Measurements from ENCODE around the gene CRADD. TPM values are rescaled to one million over a fixed set of nuclear protein-coding genes. Genes with fewer than 3 reads are reported as not detected.

The CRADD gene
- total and polyA plus RNA-seq, 10 of the 15 experiments (the other 5 are each of a cell fraction or from before 2014, with no cell fraction given) = 7.6 to 15.5 (median 11.7) TPM

- Histone ChIP-seq H3K9ac (ENCODE audit: control insufficient read depth, insufficient read depth, low read length) (no peak overlapping the region), H3K4me2 (ENCODE audit: control insufficient read depth, insufficient read depth) (no peak overlapping the region), H3K79me2 (ENCODE audit: control insufficient read depth, insufficient read depth, low read length) (no peaks in the 10 kb centered on the region), H3K27ac (ENCODE audit: control insufficient read depth, insufficient read depth) (no peak overlapping the region), H4K20me1 (ENCODE audit: control insufficient read depth, insufficient read depth) (no peaks in the 10 kb centered on the region), H3K36me3 (ENCODE audit: control insufficient read depth in 2 of 2, insufficient read depth in 2 of 2, low read length in 1 of 2) (no peaks in the 10 kb centered on the region), H2AFZ (ENCODE audit: control insufficient read depth, low read depth, low read length) (no peak overlapping the region), H3K9me3 (replicated peaks; ENCODE audit: control insufficient read depth, insufficient read depth, low read length) (no peaks in the 10 kb centered on the region; the same call in 2 of the 3 replicates), H3K4me1 (ENCODE audit: control insufficient read depth, insufficient read depth, low read length) (peaks cover 21% of the 10 kb centered on the region), H3K4me3 (no peak overlapping the region), H3K27me3 (replicated peaks in 1 of 2; ENCODE audit: control insufficient read depth in 2 of 2, insufficient read depth in 2 of 2, low read length in 1 of 2) (no peaks in the 10 kb centered on the region)
- DNase-seq (ENCODE audit: low read depth, low spot score) = no peak
- WGBS (ENCODE audit: insufficient coverage, insufficient replicate concordance, low lambda C conversion rate, missing lambda C conversion rate) = 92% methylated on average over 15 of the region's 15 CpGs
- POLR2A ChIA-PET = no interaction called here
- in situ Hi-C loops (cut with MboI) = no loop called here
- no peak for FAIRE-seq
- no TSS peak for BruUV-seq (replicated peaks)
- SMC1A ChIA-PET (ENCODE audit: uncharacterized antibody, unreplicated experiment) = no interaction called here
- TF ChIP-seq BMI1 (IDR thresholded peaks at IDR 0.05; ENCODE audit: borderline replicate concordance) (no peak), RB1 (IDR thresholded peaks at IDR 0.05; ENCODE audit: borderline replicate concordance) (no peak), CREM (IDR thresholded peaks at IDR 0.05; ENCODE audit: low read depth) (no peak)
- no peak for ATAC-seq
- RAD21 ChIA-PET (ENCODE audit: unreplicated experiment) = no interaction called here
- intact Hi-C loops (cut with micrococcal nuclease; ENCODE audit: unreplicated experiment) = loop anchor here (5.0 kb wide), 2 partner anchors 173 to 278 kb away; partner anchors contain the start of genes CRADD and SOCS2
- CTCF ChIA-PET = no interaction called here
These were observed 172.8 kb downstream of the CRADD start for GRCh38 chr12:93849946-93850345.

GRCh38 chr12:93850481-93851256 is 173.5 kb downstream of the CRADD start:
- 84% methylated on average over 7 of the region's 7 CpGs for WGBS (ENCODE audit: insufficient coverage, insufficient replicate concordance, low lambda C conversion rate, missing lambda C conversion rate)
- no peak for FAIRE-seq
- POLR2A ChIA-PET = no interaction called here
- no peak for DNase-seq (ENCODE audit: low read depth, low spot score)
- SMC1A ChIA-PET (ENCODE audit: uncharacterized antibody, unreplicated experiment) = no interaction called here
- H3K79me2 ChIP-seq (ENCODE audit: control insufficient read depth, insufficient read depth, low read length) = no peaks in the 10 kb centered on the region
- H3K4me3 ChIP-seq = no peak overlapping the region
- no peak for ATAC-seq
- H2AFZ ChIP-seq (ENCODE audit: control insufficient read depth, low read depth, low read length) = no peak overlapping the region
- no peaks in the 10 kb centered on the region; the same call in 2 of the 3 replicates for H3K9me3 ChIP-seq (replicated peaks; ENCODE audit: control insufficient read depth, insufficient read depth, low read length)
- no TSS peak for BruUV-seq (replicated peaks)
- RAD21 ChIA-PET (ENCODE audit: unreplicated experiment) = interaction anchor here (1.0 kb wide), 1 partner anchor 276 kb away, joined by 3 read pairs; no protein-coding TSS in a partner anchor
- H4K20me1 ChIP-seq (ENCODE audit: control insufficient read depth, insufficient read depth) = no peaks in the 10 kb centered on the region
- H3K4me2 ChIP-seq (ENCODE audit: control insufficient read depth, insufficient read depth) = no peak overlapping the region
- in situ Hi-C loops (cut with MboI) (no loop called here), intact Hi-C loops (cut with micrococcal nuclease; ENCODE audit: unreplicated experiment) (no loop called here)
- peaks cover 21% of the 10 kb centered on the region for H3K4me1 ChIP-seq (ENCODE audit: control insufficient read depth, insufficient read depth, low read length)
- H3K27ac ChIP-seq (ENCODE audit: control insufficient read depth, insufficient read depth) = no peak overlapping the region
- H3K27me3 ChIP-seq (replicated peaks in 1 of 2; ENCODE audit: control insufficient read depth in 2 of 2, insufficient read depth in 2 of 2, low read length in 1 of 2) = no peaks in the 10 kb centered on the region
- H3K9ac ChIP-seq (ENCODE audit: control insufficient read depth, insufficient read depth, low read length) = no peak overlapping the region
- CTCF ChIA-PET = interaction anchor here (0.9 to 1.3 kb wide), 2 partner anchors 83 to 251 kb away, joined by 3 read pairs; no protein-coding TSS in a partner anchor
- H3K36me3 ChIP-seq (ENCODE audit: control insufficient read depth in 2 of 2, insufficient read depth in 2 of 2, low read length in 1 of 2) = no peaks in the 10 kb centered on the region
- TF ChIP-seq, protein P1, sequence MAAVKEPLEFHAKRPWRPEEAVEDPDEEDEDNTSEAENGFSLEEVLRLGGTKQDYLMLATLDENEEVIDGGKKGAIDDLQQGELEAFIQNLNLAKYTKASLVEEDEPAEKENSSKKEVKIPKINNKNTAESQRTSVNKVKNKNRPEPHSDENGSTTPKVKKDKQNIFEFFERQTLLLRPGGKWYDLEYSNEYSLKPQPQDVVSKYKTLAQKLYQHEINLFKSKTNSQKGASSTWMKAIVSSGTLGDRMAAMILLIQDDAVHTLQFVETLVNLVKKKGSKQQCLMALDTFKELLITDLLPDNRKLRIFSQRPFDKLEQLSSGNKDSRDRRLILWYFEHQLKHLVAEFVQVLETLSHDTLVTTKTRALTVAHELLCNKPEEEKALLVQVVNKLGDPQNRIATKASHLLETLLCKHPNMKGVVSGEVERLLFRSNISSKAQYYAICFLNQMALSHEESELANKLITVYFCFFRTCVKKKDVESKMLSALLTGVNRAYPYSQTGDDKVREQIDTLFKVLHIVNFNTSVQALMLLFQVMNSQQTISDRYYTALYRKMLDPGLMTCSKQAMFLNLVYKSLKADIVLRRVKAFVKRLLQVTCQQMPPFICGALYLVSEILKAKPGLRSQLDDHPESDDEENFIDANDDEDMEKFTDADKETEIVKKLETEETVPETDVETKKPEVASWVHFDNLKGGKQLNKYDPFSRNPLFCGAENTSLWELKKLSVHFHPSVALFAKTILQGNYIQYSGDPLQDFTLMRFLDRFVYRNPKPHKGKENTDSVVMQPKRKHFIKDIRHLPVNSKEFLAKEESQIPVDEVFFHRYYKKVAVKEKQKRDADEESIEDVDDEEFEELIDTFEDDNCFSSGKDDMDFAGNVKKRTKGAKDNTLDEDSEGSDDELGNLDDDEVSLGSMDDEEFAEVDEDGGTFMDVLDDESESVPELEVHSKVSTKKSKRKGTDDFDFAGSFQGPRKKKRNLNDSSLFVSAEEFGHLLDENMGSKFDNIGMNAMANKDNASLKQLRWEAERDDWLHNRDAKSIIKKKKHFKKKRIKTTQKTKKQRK (IDR thresholded peaks at IDR 0.05; ENCODE audit: low read depth, low read length) = no peak
- TF ChIP-seq KLF5 (IDR thresholded peaks at IDR 0.05; ENCODE audit: partially characterized antibody) (no peak), CREM (IDR thresholded peaks at IDR 0.05; ENCODE audit: low read depth) (no peak), BRCA1 (IDR thresholded peaks at IDR 0.05; ENCODE audit: low read depth, low read length) (no peak), NR2C2 (IDR thresholded peaks at IDR 0.05; ENCODE audit: borderline replicate concordance, control insufficient read depth, insufficient read length, low read depth) (no peak), ZNF24 (IDR thresholded peaks at IDR 0.05) (no peak), NR2C1 (IDR thresholded peaks at IDR 0.05) (no peak), SRF (IDR thresholded peaks at IDR 0.05; ENCODE audit: low read depth in 2 of 2, low read length in 2 of 2) (no peak)
- TF ChIP-seq, protein P2, sequence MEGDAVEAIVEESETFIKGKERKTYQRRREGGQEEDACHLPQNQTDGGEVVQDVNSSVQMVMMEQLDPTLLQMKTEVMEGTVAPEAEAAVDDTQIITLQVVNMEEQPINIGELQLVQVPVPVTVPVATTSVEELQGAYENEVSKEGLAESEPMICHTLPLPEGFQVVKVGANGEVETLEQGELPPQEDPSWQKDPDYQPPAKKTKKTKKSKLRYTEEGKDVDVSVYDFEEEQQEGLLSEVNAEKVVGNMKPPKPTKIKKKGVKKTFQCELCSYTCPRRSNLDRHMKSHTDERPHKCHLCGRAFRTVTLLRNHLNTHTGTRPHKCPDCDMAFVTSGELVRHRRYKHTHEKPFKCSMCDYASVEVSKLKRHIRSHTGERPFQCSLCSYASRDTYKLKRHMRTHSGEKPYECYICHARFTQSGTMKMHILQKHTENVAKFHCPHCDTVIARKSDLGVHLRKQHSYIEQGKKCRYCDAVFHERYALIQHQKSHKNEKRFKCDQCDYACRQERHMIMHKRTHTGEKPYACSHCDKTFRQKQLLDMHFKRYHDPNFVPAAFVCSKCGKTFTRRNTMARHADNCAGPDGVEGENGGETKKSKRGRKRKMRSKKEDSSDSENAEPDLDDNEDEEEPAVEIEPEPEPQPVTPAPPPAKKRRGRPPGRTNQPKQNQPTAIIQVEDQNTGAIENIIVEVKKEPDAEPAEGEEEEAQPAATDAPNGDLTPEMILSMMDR (IDR thresholded peaks at IDR 0.05 in 2 of 3, conservative IDR thresholded peaks at IDR 0.05 in 1 of 3; ENCODE audit: control insufficient read depth in 2 of 3, extremely low read depth in 1 of 3, insufficient read depth in 1 of 3, low read depth in 3 of 3, low read length in 3 of 3) = no peak

Measured in GM12878 (cell line).